HCT116 (cell line): ENCODE data around the gene BMERB1. TPM values are rescaled to one million over a fixed set of nuclear protein-coding genes. Genes with fewer than 3 reads are reported as not detected.

Experiments used
- ATAC-seq: fragments of 200-7000 bp; cut with Tn5 transposase; 2 replicates; pipeline ENCODE4 v1.9.1; 2020; ENCODE audit warnings: mild to moderate bottlenecking, moderate library complexity
- BruUV-seq: library from RNA; stranded (reverse); fragments of 400-500 nt; replicated peaks from 2 replicates; lab custom pipeline; 2021; lab: Mats Ljungman, UMichigan
- CTCF ChIA-PET: fragments of 300-600 bp; sonication (Branson Sonifier 250); formaldehyde crosslinking; loops from one replicate; lab custom pipeline; 2021; ENCODE audit warnings: antibody characterized with exemption; lab: Charles Lee
- POLR2A ChIA-PET: fragments of 300-600, 350-600 bp; sonication (Branson Sonifier 250); formaldehyde crosslinking; loops from one replicate; lab custom pipeline; 2021; ENCODE audit warnings: antibody characterized with exemption; lab: Charles Lee
- RAD21 ChIA-PET, 2 experiments: fragments of 300-600 bp; sonication (Branson Sonifier 250); formaldehyde crosslinking; loops; one replicate each; lab custom pipeline; 2023; ENCODE audit warnings: low total read pairs in 2 of 2; ENCODE audit not compliant: uncharacterized antibody in 2 of 2, unreplicated experiment in 2 of 2, low non-redundant PET in 1 of 2; lab: Charles Lee
- DNase-seq: peaks from one replicate; pipeline ENCODE4 v3.0.0-alpha.2; 2010; ENCODE audit warnings: low read depth, low spot score
- H2AFZ ChIP-seq: fragments of 200-600 bp; shearing (Covaris generic), sonication (generic); 2 replicates; pipeline ENCODE4 v1.6.1; 2017; ENCODE audit warnings: low read depth, mixed run types, mixed read lengths, antibody characterized with exemption, low read length; ENCODE audit not compliant: poor library complexity, severe bottlenecking
- H3K27ac ChIP-seq: 2 replicates; pipeline ENCODE4 v1.5.1; 2012; ENCODE audit warnings: low read depth, low read length
- H3K27me3 ChIP-seq: fragments of 200-600 bp; sonication (generic); 2 replicates; pipeline ENCODE4 v1.6.1; 2016; ENCODE audit warnings: mixed run types, low read length, mixed read lengths; ENCODE audit not compliant: insufficient read depth
- H3K36me3 ChIP-seq, 2 experiments: fragments of 200-500 bp in 1 of 2; fragments of 200-600 bp in 1 of 2; sonication (Bioruptor generic) in 1 of 2; sonication (generic) in 1 of 2; 2 replicates each; pipeline versions ENCODE4 v1.5.1 to v1.6.1; 2014 to 2016; ENCODE audit warnings: low read length in 2 of 2, inconsistent platforms in 1 of 2, mixed read lengths in 1 of 2, mixed run types in 1 of 2; ENCODE audit not compliant: insufficient read depth in 2 of 2, control insufficient read depth in 1 of 2
- H3K4me1 ChIP-seq, 2 experiments: fragments of 200-600 bp in 1 of 2; sonication (generic) in 1 of 2; 2 replicates each; pipeline versions ENCODE4 v1.5.1 to v1.6.1; 2012 to 2017; ENCODE audit warnings: low read length in 2 of 2, inconsistent platforms in 1 of 2, mild to moderate bottlenecking in 1 of 2, mixed read lengths in 1 of 2, mixed run types in 1 of 2, moderate library complexity in 1 of 2; ENCODE audit not compliant: insufficient read depth in 2 of 2, control insufficient read depth in 1 of 2
- H3K4me2 ChIP-seq: fragments of 200-600 bp; sonication (generic); 2 replicates; pipeline ENCODE4 v1.6.1; 2017; ENCODE audit warnings: mixed run types, low read length, mixed read lengths
- H3K4me3 ChIP-seq, 2 experiments: fragments of 200-600 bp in 1 of 2; sonication (generic) in 1 of 2; replicated peaks in 1 of 2; 2 replicates each; pipeline ENCODE4 v1.5.1; 2011 to 2016; ENCODE audit warnings: low read length in 2 of 2, control low read depth in 1 of 2, low read depth in 1 of 2, mild to moderate bottlenecking in 1 of 2, mixed read lengths in 1 of 2, mixed run types in 1 of 2
- H3K79me2 ChIP-seq: fragments of 200-600 bp; sonication (generic); 2 replicates; pipeline ENCODE4 v1.6.1; 2017; ENCODE audit warnings: mild to moderate bottlenecking, mixed run types, low read length, moderate library complexity, mixed read lengths; ENCODE audit not compliant: insufficient read depth
- H3K9ac ChIP-seq: fragments of 200-600 bp; sonication (generic); 2 replicates; pipeline ENCODE4 v1.6.1; 2016; ENCODE audit warnings: low read length, mixed read lengths
- H3K9me2 ChIP-seq: fragments of 200-600 bp; sonication (generic), shearing (Covaris generic); 2 replicates; pipeline ENCODE4 v1.6.1; 2017; ENCODE audit warnings: mixed run types, mild to moderate bottlenecking, moderate library complexity; ENCODE audit not compliant: insufficient read depth
- H3K9me3 ChIP-seq, 2 experiments: fragments of 200-500 bp in 1 of 2; fragments of 200-600 bp in 1 of 2; sonication (Bioruptor generic) in 1 of 2; sonication (generic) in 1 of 2; 2 replicates each; pipeline ENCODE4 v1.6.1; 2014 to 2017; ENCODE audit warnings: low read length in 2 of 2, mixed read lengths in 2 of 2, inconsistent platforms in 1 of 2, low read depth in 1 of 2, mild to moderate bottlenecking in 1 of 2, mixed run types in 1 of 2, moderate library complexity in 1 of 2; ENCODE audit not compliant: control insufficient read depth in 1 of 2, insufficient read depth in 1 of 2
- H4K20me1 ChIP-seq: fragments of 200-600 bp; sonication (generic), shearing (Covaris generic); 2 replicates; pipeline ENCODE4 v1.6.1; 2017; ENCODE audit warnings: mixed run types, mild to moderate bottlenecking, moderate library complexity; ENCODE audit not compliant: insufficient read depth
- ATF3 ChIP-seq: IDR thresholded peaks from 2 replicates; pipeline ENCODE4 v1.6.1; 2012
- CBX3 ChIP-seq: IDR thresholded peaks from 2 replicates; pipeline ENCODE4 v1.6.1; 2012; ENCODE audit warnings: low read depth
- CEBPB ChIP-seq: IDR thresholded peaks from 2 replicates; pipeline ENCODE4 v1.6.1; 2012; ENCODE audit warnings: low read depth
- CTCF ChIP-seq, 3 experiments: fragments of 200-600 bp in 1 of 3; sonication (generic) in 1 of 3; IDR thresholded peaks in 2 of 3; conservative IDR thresholded peaks in 1 of 3; 2 replicates each; pipeline ENCODE4 v1.5.1; 2012 to 2017; ENCODE audit warnings: low read depth in 2 of 3, low read length in 2 of 3, antibody characterized with exemption in 1 of 3, borderline replicate concordance in 1 of 3, control low read depth in 1 of 3, mild to moderate bottlenecking in 1 of 3, mixed read lengths in 1 of 3, mixed run types in 1 of 3, moderate library complexity in 1 of 3; ENCODE audit not compliant: insufficient read depth in 1 of 3
- EZH2 ChIP-seq: fragments of 200-600 bp; sonication (generic); IDR thresholded peaks from 2 replicates; pipeline ENCODE4 v1.6.1; 2017; ENCODE audit warnings: antibody characterized with exemption, mixed run types
- POLR2AphosphoS5 ChIP-seq: IDR thresholded peaks from 2 replicates; pipeline ENCODE4 v1.6.1; 2011; ENCODE audit warnings: mild to moderate bottlenecking, low read depth, low read length, moderate library complexity
- RAD21 ChIP-seq: IDR thresholded peaks from 2 replicates; pipeline ENCODE4 v1.6.1; 2012; ENCODE audit warnings: low read depth, mild to moderate bottlenecking
- REST ChIP-seq: IDR thresholded peaks from 2 replicates; pipeline ENCODE4 v1.6.1; 2012; ENCODE audit warnings: low read depth
- SIN3A ChIP-seq: IDR thresholded peaks from 2 replicates; pipeline ENCODE4 v1.6.1; 2012; ENCODE audit warnings: low read depth
- TCF7L2 ChIP-seq: IDR thresholded peaks from 2 replicates; pipeline ENCODE4 v1.7.0; 2011; ENCODE audit warnings: borderline replicate concordance, inconsistent platforms; ENCODE audit not compliant: insufficient read depth, insufficient read length; ENCODE audit errors: extremely low read depth
- YY1 ChIP-seq: IDR thresholded peaks from 2 replicates; pipeline ENCODE4 v1.6.1; 2011; ENCODE audit warnings: low read length, low read depth, moderate library complexity, mild to moderate bottlenecking; ENCODE audit not compliant: insufficient replicate concordance; ENCODE audit errors: extremely low read depth
- ZFX ChIP-seq: fragments of 450-650 bp; IDR thresholded peaks from 2 replicates; pipeline ENCODE4 v1.6.1; 2017
- ZNF274 ChIP-seq: fragments of 200-500 bp; sonication (Bioruptor generic); IDR thresholded peaks from 2 replicates; pipeline ENCODE4 v1.6.1; 2014; ENCODE audit warnings: mild to moderate bottlenecking, low read depth, low read length, inconsistent platforms
- intact Hi-C: fragments of 100-400 bp; cut with micrococcal nuclease; formaldehyde crosslinking; loops from 2 replicates; pipeline ENCODE4 v1.10.0; 2022
- total RNA-seq: library from RNA; stranded (reverse); gene quantifications from one replicate; pipeline ENCODE4 v1.2.1, GENCODE V29; 2021; ENCODE audit not compliant: unreplicated experiment

Gene BMERB1
- total RNA-seq, 1 experiment from 2014 or later, result 43.6 TPM

- TF ChIP-seq EZH2 (no peak), POLR2AphosphoS5 (no peak), ATF3 (no peak), REST (no peak), RAD21 (no peak), TCF7L2 (no peak), CBX3 (no peak), CEBPB (no peak), YY1 (no peak), ZNF274 (no peak), CTCF (IDR thresholded peaks at IDR 0.05 in 2 of 3, conservative IDR thresholded peaks at IDR 0.05 in 1 of 3; ENCODE audit: borderline replicate concordance in 1 of 3, insufficient read depth in 1 of 3, low read depth in 2 of 3, low read length in 2 of 3) (no peak), SIN3A (no peak), ZFX (no peak)
- TF ChIP-seq, all 23 proteins: peak for 0
- H3K27me3 ChIP-seq, result no peaks in the 10 kb centered on the region
- no peak overlapping the region for H3K4me2 ChIP-seq
- no peak for ATAC-seq
- H4K20me1 ChIP-seq, result no peaks in the 10 kb centered on the region
- H3K79me2 ChIP-seq, result no peaks in the 10 kb centered on the region
- ChIA-PET CTCF (no interaction called here), POLR2A (no interaction called here), RAD21 (no interaction called here)
- peaks cover 16 to 34% of the 10 kb centered on the region in 2 experiments; a peak in 3 of 4 replicates for H3K36me3 ChIP-seq
- H3K9me3 ChIP-seq, result no peaks in the 10 kb centered on the region
- DNase-seq, result no peak
- H3K9ac ChIP-seq, result no peak overlapping the region
- intact Hi-C loops, result no loop called here
- H3K27ac ChIP-seq, result no peak overlapping the region
- no peaks in the 10 kb centered on the region for H3K9me2 ChIP-seq
- BruUV-seq, result no TSS peak
- H3K4me1 ChIP-seq, result no peaks in the 10 kb centered on the region
- H2AFZ ChIP-seq, result no peak overlapping the region
- H3K4me3 ChIP-seq, result no peak overlapping the region
Observed at GRCh38 chr16:15605839-15606517, 171.6 kb downstream of the BMERB1 start.
